Measurements from ENCODE around the gene TRIM74.
"Not testable (repeated sequence)": the region's sequence is repeated elsewhere in the genome, so short reads cannot be mapped to it uniquely, and the experiment has no call there.

TRIM74 gene

GRCh38 chr7:72968980-72969516 is at the start of gene TRIM74:
TRIM74 (minus strand) TSS chr7:72969466; CDS start chr7:72966157, 3,309 bp downstream.
- not testable (repeated sequence) for DNase-seq

- not testable (repeated sequence) for DNase-seq
Observed at GRCh38 chr7:73006491-73006890, 37.2 kb upstream of the TRIM74 start.

- DNase-seq = peak; percentile 82
Observed at GRCh38 chr7:73005693-73006447, 36.6 kb upstream of the TRIM74 start.

GRCh38 chr7:73005356-73005692 is 36.1 kb upstream of the TRIM74 start:
- DNase-seq = not testable (repeated sequence)

- DNase-seq = not testable (repeated sequence)
Observed at GRCh38 chr7:72997887-72998468, 28.7 kb upstream of the TRIM74 start.

- DNase-seq = not testable (repeated sequence)
Observed at GRCh38 chr7:72997447-72997846, 28.2 kb upstream of the TRIM74 start.

GRCh38 chr7:72995484-72995883 is 26.2 kb upstream of the TRIM74 start:
- DNase-seq = not testable (repeated sequence)

- not testable (repeated sequence) for DNase-seq
Observed at GRCh38 chr7:72990146-72990913, 21.1 kb upstream of the TRIM74 start.

GRCh38 chr7:72982084-72982483 is 12.8 kb upstream of the TRIM74 start:
- not testable (repeated sequence) for DNase-seq

GRCh38 chr7:72980382-72980781 is 11.1 kb upstream of the TRIM74 start:
- not testable (repeated sequence) for DNase-seq

GRCh38 chr7:72976434-72976833 is 7.2 kb upstream of the TRIM74 start:
- not testable (repeated sequence) for DNase-seq

- not testable (repeated sequence) for DNase-seq
Observed at GRCh38 chr7:72975656-72976286, 6.5 kb upstream of the TRIM74 start.

GRCh38 chr7:72974781-72975180 is 5.5 kb upstream of the TRIM74 start:
- DNase-seq = not testable (repeated sequence)

- DNase-seq = not testable (repeated sequence)
Observed at GRCh38 chr7:72971505-72971904, 2.2 kb upstream of the TRIM74 start.

- not testable (repeated sequence) for DNase-seq
Observed at GRCh38 chr7:72969688-72970087, 422 bp upstream of the TRIM74 start.

- not testable (repeated sequence) for DNase-seq
Observed at GRCh38 chr7:72966892-72967291, 2.4 kb downstream of the TRIM74 start.

GRCh38 chr7:72965186-72965975 is 3.9 kb downstream of the TRIM74 start:
- DNase-seq = not testable (repeated sequence)

- not testable (repeated sequence) for DNase-seq
Observed at GRCh38 chr7:72963056-72963455, 6.2 kb downstream of the TRIM74 start.

- DNase-seq = not testable (repeated sequence)
Observed at GRCh38 chr7:72961346-72961650, 8.0 kb downstream of the TRIM74 start.

GRCh38 chr7:72960626-72961345 is 8.5 kb downstream of the TRIM74 start:
- DNase-seq = not testable (repeated sequence)

- DNase-seq = not testable (repeated sequence)
Observed at GRCh38 chr7:72960029-72960428, 9.2 kb downstream of the TRIM74 start.
